Osteocyte (in vitro differentiated cells): ENCODE results near the gene SMPD3. TPM values are rescaled to one million over a fixed set of nuclear protein-coding genes. Genes with fewer than 3 reads are reported as not detected.

Experiments used
- DNase-seq: peaks from one replicate; pipeline ENCODE4 v3.0.0; 2021; ENCODE audit warnings: mixed read lengths; ENCODE audit not compliant: unreplicated experiment; ENCODE audit errors: extremely low spot score
- H3K27ac Mint-ChIP-seq: one replicate; pipeline ENCODE4 v1.8.0; 2021; ENCODE audit warnings: mild to moderate bottlenecking, mixed read lengths; ENCODE audit not compliant: unreplicated experiment
- H3K27me3 Mint-ChIP-seq: one replicate; pipeline ENCODE4 v1.8.0; 2021; ENCODE audit warnings: mixed read lengths; ENCODE audit not compliant: unreplicated experiment
- H3K36me3 Mint-ChIP-seq: one replicate; pipeline ENCODE4 v1.8.0; 2021; ENCODE audit warnings: mixed read lengths; ENCODE audit not compliant: unreplicated experiment
- H3K4me1 Mint-ChIP-seq: one replicate; pipeline ENCODE4 v1.8.0; 2021; ENCODE audit warnings: mixed read lengths; ENCODE audit not compliant: unreplicated experiment
- H3K4me3 Mint-ChIP-seq: one replicate; pipeline ENCODE4 v1.8.0; 2021; ENCODE audit warnings: mild to moderate bottlenecking, moderate library complexity, mixed read lengths; ENCODE audit not compliant: unreplicated experiment
- H3K9me3 Mint-ChIP-seq: one replicate; pipeline ENCODE4 v1.8.0; 2021; ENCODE audit warnings: mixed read lengths; ENCODE audit not compliant: unreplicated experiment
- total RNA-seq: library from RNA; stranded (reverse); gene quantifications from 2 replicates; pipeline ENCODE4 v1.2.1, GENCODE V29; 2021
- TF ChIP-seq, protein P1 (sequence below): fragments of 200-600 bp; sonication (generic); IDR thresholded peaks from 2 replicates; pipeline ENCODE4 v1.5.0; 2021; ENCODE audit warnings: antibody characterized with exemption, mild to moderate bottlenecking, moderate library complexity

SMPD3 gene
- total RNA-seq, 1 donor from 2014 or later: not detected

DNA sequence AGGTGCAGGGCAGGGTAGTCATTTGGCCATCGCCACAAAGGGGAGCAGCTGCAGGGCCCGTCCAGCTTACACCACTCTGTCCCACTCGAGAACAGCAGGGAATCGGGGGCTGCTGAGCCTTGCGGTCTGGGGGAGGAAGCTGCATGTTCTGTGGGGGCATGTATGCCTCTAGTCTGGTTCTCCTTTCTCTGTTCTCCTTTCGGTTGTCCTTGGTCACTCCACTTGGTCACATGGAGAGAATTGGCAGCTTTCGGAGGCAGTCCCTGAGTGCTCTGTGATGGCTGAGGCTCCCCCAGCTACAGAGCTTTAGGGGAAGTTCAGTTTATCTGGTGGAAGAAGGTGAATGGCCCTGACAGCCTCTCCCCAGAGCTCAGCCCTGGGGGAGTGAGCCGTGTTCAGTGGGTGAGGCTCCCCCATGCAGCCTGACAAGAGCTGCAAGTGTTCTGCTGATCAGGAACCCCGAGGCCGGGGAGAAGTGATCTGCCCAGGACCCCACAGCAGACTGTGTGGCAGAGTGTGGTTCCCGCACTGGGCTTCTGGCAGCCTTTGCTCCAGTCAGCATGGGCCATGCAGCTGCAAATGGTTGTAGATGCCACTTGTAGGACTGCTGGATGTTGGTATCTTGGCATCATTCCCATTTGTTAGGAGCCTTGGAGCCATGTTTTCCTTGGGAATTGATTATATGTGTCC is 22.3 kb upstream of the SMPD3 start:
- H3K9me3 Mint-ChIP-seq: no peaks in the 10 kb centered on the region
- no peak for DNase-seq
- peaks cover 9% of the 10 kb centered on the region for H3K27me3 Mint-ChIP-seq
- H3K4me1 Mint-ChIP-seq: peaks cover 12% of the 10 kb centered on the region
- no peaks in the 10 kb centered on the region for H3K36me3 Mint-ChIP-seq
- H3K27ac Mint-ChIP-seq: peak overlapping the region; percentile 23
- H3K4me3 Mint-ChIP-seq: peak overlapping the region; percentile 46
- TF ChIP-seq, protein P1, sequence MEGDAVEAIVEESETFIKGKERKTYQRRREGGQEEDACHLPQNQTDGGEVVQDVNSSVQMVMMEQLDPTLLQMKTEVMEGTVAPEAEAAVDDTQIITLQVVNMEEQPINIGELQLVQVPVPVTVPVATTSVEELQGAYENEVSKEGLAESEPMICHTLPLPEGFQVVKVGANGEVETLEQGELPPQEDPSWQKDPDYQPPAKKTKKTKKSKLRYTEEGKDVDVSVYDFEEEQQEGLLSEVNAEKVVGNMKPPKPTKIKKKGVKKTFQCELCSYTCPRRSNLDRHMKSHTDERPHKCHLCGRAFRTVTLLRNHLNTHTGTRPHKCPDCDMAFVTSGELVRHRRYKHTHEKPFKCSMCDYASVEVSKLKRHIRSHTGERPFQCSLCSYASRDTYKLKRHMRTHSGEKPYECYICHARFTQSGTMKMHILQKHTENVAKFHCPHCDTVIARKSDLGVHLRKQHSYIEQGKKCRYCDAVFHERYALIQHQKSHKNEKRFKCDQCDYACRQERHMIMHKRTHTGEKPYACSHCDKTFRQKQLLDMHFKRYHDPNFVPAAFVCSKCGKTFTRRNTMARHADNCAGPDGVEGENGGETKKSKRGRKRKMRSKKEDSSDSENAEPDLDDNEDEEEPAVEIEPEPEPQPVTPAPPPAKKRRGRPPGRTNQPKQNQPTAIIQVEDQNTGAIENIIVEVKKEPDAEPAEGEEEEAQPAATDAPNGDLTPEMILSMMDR: no peak

DNA sequence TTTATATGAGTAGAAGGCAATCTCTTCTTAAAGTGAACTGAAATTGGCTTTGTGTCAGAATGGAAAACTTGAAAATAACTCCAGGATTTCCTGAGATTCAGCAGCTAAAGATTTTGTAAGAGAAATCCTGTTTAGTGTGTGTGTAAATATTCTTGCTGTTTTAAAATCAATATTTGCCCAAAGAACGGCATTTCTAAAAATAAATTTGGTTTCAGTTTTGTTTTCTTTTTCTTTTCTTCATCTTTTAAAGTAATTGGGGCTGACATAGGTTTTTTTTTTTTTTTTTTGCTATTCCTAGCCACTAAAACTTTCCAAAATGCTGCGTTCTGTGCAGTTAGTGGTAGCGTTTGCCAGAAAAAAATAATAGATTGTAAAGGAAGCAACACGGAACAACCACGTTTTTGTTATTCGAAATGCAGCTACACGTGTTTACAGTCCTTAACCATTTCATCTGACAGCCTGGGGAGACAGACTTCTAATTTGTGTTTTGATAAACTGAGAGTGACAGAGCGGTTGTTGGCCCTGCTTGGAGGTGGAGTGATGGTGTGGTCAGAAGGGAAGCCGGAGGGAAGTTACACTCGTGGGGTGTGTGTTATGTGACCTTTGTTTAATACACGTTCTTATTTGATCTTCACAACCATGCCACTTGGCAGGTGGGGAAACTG is 21.6 kb upstream of the SMPD3 start:
- TF ChIP-seq, protein P1: no peak
- no peaks in the 10 kb centered on the region for H3K9me3 Mint-ChIP-seq
- DNase-seq: no peak
- H3K4me3 Mint-ChIP-seq: peak overlapping the region; percentile 46
- H3K27ac Mint-ChIP-seq: peak overlapping the region; percentile 23
- peaks cover 11% of the 10 kb centered on the region for H3K27me3 Mint-ChIP-seq
- H3K4me1 Mint-ChIP-seq: peaks cover 12% of the 10 kb centered on the region
- no peaks in the 10 kb centered on the region for H3K36me3 Mint-ChIP-seq

- Mint-ChIP-seq H3K4me3 (no peak overlapping the region), H3K4me1 (peaks cover 12% of the 10 kb centered on the region), H3K36me3 (no peaks in the 10 kb centered on the region), H3K27ac (no peak overlapping the region), H3K27me3 (peaks cover 11% of the 10 kb centered on the region), H3K9me3 (no peaks in the 10 kb centered on the region)
- no peak for DNase-seq
- TF ChIP-seq, protein P1: no peak
Measured at GRCh38 chr16:68468842-68469241, 20.5 kb upstream of the SMPD3 start.

DNA sequence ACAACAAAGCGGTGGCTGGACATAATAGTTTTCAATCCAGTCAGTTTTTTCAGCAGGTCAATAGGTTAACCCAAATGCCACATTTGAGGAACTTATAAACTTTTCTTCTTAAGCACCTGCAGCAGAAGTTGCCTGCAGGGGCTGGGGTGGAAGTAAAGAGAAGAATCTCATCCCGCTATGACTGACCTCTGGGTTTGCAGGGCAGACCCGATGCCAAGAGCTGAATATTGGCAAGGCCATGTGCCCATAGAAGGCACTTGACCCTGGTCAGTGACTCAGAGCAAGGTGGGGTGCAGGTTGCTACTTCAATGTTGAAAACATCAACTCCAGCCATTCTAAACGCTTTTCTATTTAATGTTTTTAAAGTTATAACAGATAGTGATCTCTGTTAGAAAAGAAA is 17.9 kb upstream of the SMPD3 start:
- TF ChIP-seq, protein P1: no peak
- no peak overlapping the region for H3K4me3 Mint-ChIP-seq
- no peaks in the 10 kb centered on the region for H3K36me3 Mint-ChIP-seq
- H3K27ac Mint-ChIP-seq: no peak overlapping the region
- no peak for DNase-seq
- peaks cover 11% of the 10 kb centered on the region for H3K27me3 Mint-ChIP-seq
- peaks cover 12% of the 10 kb centered on the region for H3K4me1 Mint-ChIP-seq
- H3K9me3 Mint-ChIP-seq: no peaks in the 10 kb centered on the region

DNA sequence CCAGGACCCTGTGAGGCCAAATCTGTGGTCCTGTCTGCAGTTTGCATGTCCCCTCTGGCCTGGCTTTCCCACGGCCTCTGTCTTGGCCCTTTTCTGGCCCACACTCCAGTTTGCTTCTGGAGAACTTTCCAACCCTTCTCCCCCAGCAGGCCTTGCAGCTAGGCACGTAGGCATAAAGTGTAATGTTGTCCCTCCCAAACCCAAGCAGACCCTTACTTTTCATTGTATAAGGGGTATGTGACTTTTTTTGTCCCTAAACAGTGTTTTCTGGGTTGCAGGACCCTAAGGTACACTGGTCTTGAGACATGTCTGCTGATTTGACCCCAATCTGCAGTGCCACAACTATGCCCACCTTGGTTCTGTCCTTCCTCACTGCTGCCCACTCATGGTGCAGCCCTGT is 15.6 kb upstream of the SMPD3 start:
- no peaks in the 10 kb centered on the region for H3K9me3 Mint-ChIP-seq
- TF ChIP-seq, protein P1: no peak

More for the DNA sequence above, 15.6 kb upstream of the SMPD3 start:
- Mint-ChIP-seq H3K36me3 (no peaks in the 10 kb centered on the region), H3K4me3 (no peak overlapping the region), H3K27me3 (peaks cover 11% of the 10 kb centered on the region), H3K27ac (no peak overlapping the region), H3K4me1 (no peaks in the 10 kb centered on the region)
- no peak for DNase-seq
